ENCODE measurements around the gene P3H1.

GRCh38 chr1:42742617-42743316 lies 24.1 kb downstream of the P3H1 start:
- TF ChIP-seq POLR2AphosphoS5 (IDR thresholded peaks at IDR 0.05): no peak
- TF ChIP-seq CTCF (IDR thresholded peaks at IDR 0.05): no peak

Measured in prostate gland (tissue), 2 donors.